GM12892 (cell line): ENCODE results near the gene PMIS2.

ENCODE experiments used
- POLR2A ChIP-seq: IDR thresholded peaks from 2 replicates; pipeline ENCODE4 v1.6.1; 2011; ENCODE audit warnings: low read depth, low read length, control low read depth
- POLR2AphosphoS5 ChIP-seq: IDR thresholded peaks from 2 replicates; pipeline ENCODE4 v1.6.1; 2011; ENCODE audit warnings: low read depth, low read length, control low read depth
- TAF1 ChIP-seq: IDR thresholded peaks from 2 replicates; pipeline ENCODE4 v1.6.1; 2011; ENCODE audit warnings: low read depth, mild to moderate bottlenecking, control low read depth, low read length, borderline replicate concordance

- no peak for TF ChIP-seq POLR2AphosphoS5
- no peak for TF ChIP-seq TAF1
- TF ChIP-seq POLR2A, result no peak
Observed at GRCh38 chr19:35540356-35540927, 45.5 kb upstream of the PMIS2 start.
